AG09309 (cell line): ENCODE data around the gene ADAM20.

Experiments used
- DNase-seq: peaks from one replicate; pipeline ENCODE4 v3.0.0-alpha.2; 2010; ENCODE audit warnings: low read depth
- H3K4me3 ChIP-seq: 2 replicates; pipeline ENCODE4 v1.5.1; 2011; ENCODE audit warnings: mild to moderate bottlenecking, low read depth, low read length, moderate library complexity; ENCODE audit not compliant: control insufficient read depth
- TF ChIP-seq, protein P1 (sequence below): IDR thresholded peaks from 2 replicates; pipeline ENCODE4 v1.5.1; 2011; ENCODE audit warnings: mild to moderate bottlenecking, low read depth, low read length, inconsistent platforms; ENCODE audit not compliant: insufficient read depth, control insufficient read depth; ENCODE audit errors: missing control alignments

Gene ADAM20

DNA sequence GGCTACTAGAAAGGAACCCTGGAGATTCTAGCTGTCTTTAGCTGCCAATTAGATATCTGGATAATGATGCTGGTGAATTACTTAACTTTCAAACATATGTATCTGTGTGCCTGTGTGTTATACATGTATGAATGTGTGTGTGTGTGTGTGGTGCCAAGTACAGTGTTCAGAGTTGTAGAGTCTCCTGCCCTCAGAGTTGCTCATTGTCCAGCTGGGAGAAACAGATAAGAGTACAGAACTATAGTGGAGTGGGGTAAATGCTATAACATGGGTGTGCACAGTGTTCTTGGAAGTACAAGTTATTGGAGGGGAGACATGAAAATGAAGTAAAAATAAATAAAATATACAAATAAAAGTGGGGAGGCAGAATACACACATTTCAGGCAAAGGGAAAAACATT lies 23.6 kb upstream of the ADAM20 start:
- no peak for DNase-seq
- H3K4me3 ChIP-seq, result no peak overlapping the region
- TF ChIP-seq, protein P1, sequence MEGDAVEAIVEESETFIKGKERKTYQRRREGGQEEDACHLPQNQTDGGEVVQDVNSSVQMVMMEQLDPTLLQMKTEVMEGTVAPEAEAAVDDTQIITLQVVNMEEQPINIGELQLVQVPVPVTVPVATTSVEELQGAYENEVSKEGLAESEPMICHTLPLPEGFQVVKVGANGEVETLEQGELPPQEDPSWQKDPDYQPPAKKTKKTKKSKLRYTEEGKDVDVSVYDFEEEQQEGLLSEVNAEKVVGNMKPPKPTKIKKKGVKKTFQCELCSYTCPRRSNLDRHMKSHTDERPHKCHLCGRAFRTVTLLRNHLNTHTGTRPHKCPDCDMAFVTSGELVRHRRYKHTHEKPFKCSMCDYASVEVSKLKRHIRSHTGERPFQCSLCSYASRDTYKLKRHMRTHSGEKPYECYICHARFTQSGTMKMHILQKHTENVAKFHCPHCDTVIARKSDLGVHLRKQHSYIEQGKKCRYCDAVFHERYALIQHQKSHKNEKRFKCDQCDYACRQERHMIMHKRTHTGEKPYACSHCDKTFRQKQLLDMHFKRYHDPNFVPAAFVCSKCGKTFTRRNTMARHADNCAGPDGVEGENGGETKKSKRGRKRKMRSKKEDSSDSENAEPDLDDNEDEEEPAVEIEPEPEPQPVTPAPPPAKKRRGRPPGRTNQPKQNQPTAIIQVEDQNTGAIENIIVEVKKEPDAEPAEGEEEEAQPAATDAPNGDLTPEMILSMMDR, result no peak

DNA sequence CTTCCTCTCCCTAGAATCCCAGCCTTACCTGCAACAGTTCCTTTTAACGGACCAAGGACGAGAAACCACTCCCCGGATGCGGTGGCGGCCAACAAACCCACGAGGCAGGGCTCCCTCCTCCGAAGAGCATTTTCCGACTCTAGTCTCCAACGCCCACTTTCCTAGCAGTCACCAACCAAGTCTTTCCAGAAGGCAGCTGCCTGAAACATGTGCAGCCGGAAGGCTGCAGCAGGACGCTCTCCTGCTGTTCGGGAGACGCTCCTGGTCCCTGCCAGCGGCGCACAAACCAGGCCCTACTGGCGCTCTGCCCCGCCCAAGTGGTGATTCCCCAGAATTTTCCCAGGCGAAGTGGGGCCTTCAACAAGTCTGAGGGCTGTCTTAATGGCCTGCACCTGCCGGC lies 21.1 kb upstream of the ADAM20 start:
- no peak overlapping the region for H3K4me3 ChIP-seq
- TF ChIP-seq, protein P1, result no peak
- DNase-seq, result no peak

DNA sequence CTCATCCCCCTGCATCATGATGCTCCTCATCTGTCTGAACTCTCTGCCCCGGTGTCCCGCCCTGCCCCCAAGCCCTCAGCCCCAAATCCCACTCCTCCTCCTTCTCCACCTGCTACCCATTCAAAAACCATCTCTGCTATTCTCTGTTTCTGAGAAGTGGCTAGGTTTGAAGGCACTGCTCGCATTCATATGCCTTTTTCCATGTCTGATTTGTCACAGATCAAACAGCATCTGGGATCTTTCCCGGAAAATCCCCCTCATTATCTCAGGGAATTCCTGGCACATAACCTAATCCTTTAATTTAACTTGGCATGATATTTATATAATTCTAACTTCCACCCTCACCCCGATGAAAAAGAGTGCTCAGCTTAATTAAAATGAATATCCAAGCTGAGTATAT lies 3.3 kb upstream of the ADAM20 start:
- no peak overlapping the region for H3K4me3 ChIP-seq
- DNase-seq, result no peak
- TF ChIP-seq, protein P1, result no peak

DNA sequence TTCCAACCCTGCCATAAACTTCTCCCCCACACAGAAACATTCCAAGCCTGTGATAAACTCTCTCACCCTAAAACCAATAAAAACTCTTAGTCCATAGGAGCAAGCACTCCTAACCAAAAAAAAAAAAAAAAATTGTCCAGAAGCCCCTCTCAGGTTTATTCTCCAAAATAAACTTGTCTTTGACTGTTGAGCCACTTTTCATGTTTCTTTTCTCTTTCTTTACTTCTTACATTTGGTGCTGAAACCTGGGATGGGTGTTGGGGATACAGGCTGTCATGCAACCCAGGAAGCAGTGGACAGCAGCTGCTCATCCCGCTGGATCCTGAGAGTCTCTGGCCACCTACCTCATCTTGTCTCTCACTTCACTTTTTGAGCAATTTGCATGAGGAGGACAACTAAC lies 2.0 kb upstream of the ADAM20 start:
- H3K4me3 ChIP-seq, result no peak overlapping the region
- TF ChIP-seq, protein P1, result no peak

DNA sequence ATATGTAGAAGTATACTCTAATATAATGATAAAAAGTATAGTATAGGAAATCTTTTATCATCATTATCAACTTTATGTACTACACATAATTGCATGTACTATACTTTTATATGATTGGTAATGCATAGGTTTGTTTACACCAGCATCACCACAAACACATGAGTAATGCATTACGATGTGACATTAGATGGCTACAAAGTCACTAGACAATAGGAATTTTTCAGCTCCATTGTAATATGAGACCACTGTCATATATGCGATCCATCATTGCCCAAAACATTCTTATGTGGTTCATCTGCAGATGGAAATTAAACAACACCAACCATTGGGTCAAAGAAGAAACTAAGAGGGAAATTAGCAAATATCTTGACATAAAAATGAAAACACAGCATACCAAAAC lies 4.4 kb downstream of the ADAM20 start:
- H3K4me3 ChIP-seq, result no peak overlapping the region
- TF ChIP-seq, protein P1, result no peak
- DNase-seq, result no peak

More for the DNA sequence above, 2.0 kb upstream of the ADAM20 start:
- DNase-seq, result no peak

DNA sequence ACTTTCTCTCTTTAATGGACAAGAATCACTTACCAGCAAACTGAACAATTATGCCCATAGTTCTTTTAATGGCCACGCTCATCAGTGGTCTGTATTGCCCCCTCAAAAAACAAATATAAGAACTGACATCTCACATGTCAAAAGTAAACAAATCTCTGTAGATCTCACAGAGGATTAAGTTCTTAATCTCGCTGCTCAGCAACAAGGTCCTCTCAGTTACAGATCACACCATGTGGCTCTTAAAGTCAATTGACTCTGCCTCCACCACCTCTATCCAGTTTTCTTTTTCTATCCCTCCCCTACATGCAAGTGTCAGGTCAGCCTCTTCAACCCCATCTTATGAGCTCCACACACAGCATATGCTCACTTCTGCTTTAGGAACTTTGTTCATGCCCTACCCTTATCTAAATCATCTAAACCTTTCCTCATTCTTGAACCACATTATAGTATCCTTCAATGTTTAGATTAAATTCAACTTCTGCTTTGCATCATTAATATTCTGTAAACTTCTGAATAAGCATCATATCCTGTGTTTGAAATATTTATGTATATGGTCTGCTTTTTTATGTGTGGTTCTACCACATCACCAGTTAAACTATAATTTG lies 7.2 kb downstream of the ADAM20 start:
- no peak overlapping the region for H3K4me3 ChIP-seq
- no peak for DNase-seq
- TF ChIP-seq, protein P1, result no peak

DNA sequence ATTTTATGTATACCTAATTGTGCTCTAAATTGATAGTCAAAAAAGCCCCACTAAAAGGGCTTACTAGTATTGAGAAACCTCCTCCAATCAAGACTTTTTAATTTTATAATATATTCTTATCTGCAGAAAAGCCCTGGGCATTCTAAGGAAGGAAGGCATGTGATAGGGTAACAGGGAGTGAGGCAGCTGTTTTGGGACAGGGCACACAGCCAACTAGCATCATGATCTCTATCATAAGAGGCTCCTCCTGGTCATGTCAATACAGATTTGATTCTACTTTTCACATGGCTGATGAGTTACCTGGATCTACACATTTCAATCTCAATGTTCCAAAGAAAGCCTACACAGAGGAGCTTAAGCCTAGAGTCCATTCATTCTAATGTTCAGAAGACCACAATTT lies 9.1 kb downstream of the ADAM20 start:
- no peak overlapping the region for H3K4me3 ChIP-seq
- TF ChIP-seq, protein P1, result no peak
- no peak for DNase-seq
